Endothelial cell (in vitro differentiated cells): ENCODE results near the gene ZSCAN32. TPM values are rescaled to one million over a fixed set of nuclear protein-coding genes. Genes with fewer than 3 reads are reported as not detected.

ENCODE experiments used
- DNase-seq: peaks from one replicate; pipeline ENCODE4 v3.0.0; 2021; ENCODE audit warnings: low spot score
- H3K27ac Mint-ChIP-seq: one replicate; pipeline ENCODE4 v1.8.0; 2021; ENCODE audit warnings: mixed read lengths, inconsistent platforms; ENCODE audit not compliant: unreplicated experiment
- H3K27me3 Mint-ChIP-seq: one replicate; pipeline ENCODE4 v1.8.0; 2021; ENCODE audit warnings: mild to moderate bottlenecking, moderate library complexity, mixed read lengths, inconsistent platforms; ENCODE audit not compliant: unreplicated experiment
- H3K36me3 Mint-ChIP-seq: one replicate; pipeline ENCODE4 v1.8.0; 2021; ENCODE audit warnings: mild to moderate bottlenecking, low read depth, mixed read lengths, inconsistent platforms; ENCODE audit not compliant: unreplicated experiment
- H3K4me1 Mint-ChIP-seq: one replicate; pipeline ENCODE4 v1.8.0; 2021; ENCODE audit warnings: mild to moderate bottlenecking, mixed read lengths, inconsistent platforms; ENCODE audit not compliant: unreplicated experiment
- H3K4me3 Mint-ChIP-seq: one replicate; pipeline ENCODE4 v1.8.0; 2021; ENCODE audit warnings: mild to moderate bottlenecking, mixed read lengths, inconsistent platforms; ENCODE audit not compliant: unreplicated experiment
- H3K9me3 Mint-ChIP-seq: one replicate; pipeline ENCODE4 v1.8.0; 2021; ENCODE audit warnings: mixed read lengths, inconsistent platforms; ENCODE audit not compliant: unreplicated experiment
- total RNA-seq: library from RNA; stranded (reverse); fragmentation: NEBNext Ultra II Directional; extraction: Animal tissue kit (Norgen Biotek cat#: 25700); gene quantifications from one replicate; pipeline ENCODE4 v1.2.1, GENCODE V29; 2021; ENCODE audit not compliant: unreplicated experiment
- TF ChIP-seq, protein P1 (sequence below): fragments of 200-600 bp; sonication (generic); IDR thresholded peaks from one replicate; pipeline ENCODE4 v1.5.0; 2021; ENCODE audit warnings: antibody characterized with exemption; ENCODE audit not compliant: unreplicated experiment

The ZSCAN32 gene
- total RNA-seq, 1 donor from 2014 or later, result 16.6 TPM

DNA sequence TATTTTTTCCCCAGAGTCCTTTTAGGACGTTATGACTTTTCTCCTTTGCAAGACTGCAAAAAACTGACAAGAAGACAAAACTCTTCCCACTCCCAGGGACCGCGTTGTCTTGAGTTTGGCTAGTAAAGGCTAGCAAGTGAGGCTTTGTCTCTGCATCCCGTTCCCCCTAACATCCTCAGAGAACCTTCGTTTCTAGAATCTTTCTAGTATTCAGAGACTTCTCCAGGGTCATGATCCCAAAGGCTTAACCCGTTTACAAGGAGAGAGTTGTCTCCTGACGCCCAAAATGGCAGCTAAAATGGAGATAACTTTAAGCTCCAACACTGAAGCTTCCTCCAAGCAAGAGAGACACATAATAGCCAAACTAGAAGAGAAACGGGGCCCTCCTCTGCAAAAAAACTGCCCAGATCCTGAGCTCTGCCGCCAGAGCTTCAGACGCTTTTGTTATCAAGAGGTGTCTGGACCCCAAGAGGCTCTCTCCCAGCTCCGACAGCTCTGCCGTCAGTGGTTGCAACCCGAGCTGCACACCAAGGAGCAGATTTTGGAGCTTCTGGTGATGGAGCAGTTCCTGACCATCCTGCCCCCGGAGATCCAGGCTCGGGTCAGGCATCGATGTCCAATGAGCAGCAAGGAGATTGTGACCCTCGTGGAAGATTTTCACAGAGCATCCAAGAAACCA, 1.1 kb upstream of the ZSCAN32 start:
- peak; percentile 6 for DNase-seq
- peak overlapping the region; percentile 97 for H3K4me3 Mint-ChIP-seq
- peaks cover 70% of the 10 kb centered on the region for H3K36me3 Mint-ChIP-seq
- H3K27me3 Mint-ChIP-seq, result peaks cover 8% of the 10 kb centered on the region
- peaks cover 6% of the 10 kb centered on the region for H3K9me3 Mint-ChIP-seq
- TF ChIP-seq, protein P1, sequence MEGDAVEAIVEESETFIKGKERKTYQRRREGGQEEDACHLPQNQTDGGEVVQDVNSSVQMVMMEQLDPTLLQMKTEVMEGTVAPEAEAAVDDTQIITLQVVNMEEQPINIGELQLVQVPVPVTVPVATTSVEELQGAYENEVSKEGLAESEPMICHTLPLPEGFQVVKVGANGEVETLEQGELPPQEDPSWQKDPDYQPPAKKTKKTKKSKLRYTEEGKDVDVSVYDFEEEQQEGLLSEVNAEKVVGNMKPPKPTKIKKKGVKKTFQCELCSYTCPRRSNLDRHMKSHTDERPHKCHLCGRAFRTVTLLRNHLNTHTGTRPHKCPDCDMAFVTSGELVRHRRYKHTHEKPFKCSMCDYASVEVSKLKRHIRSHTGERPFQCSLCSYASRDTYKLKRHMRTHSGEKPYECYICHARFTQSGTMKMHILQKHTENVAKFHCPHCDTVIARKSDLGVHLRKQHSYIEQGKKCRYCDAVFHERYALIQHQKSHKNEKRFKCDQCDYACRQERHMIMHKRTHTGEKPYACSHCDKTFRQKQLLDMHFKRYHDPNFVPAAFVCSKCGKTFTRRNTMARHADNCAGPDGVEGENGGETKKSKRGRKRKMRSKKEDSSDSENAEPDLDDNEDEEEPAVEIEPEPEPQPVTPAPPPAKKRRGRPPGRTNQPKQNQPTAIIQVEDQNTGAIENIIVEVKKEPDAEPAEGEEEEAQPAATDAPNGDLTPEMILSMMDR, result no peak
- peaks cover 16% of the 10 kb centered on the region for H3K4me1 Mint-ChIP-seq
- peak overlapping the region; percentile 78 for H3K27ac Mint-ChIP-seq

DNA sequence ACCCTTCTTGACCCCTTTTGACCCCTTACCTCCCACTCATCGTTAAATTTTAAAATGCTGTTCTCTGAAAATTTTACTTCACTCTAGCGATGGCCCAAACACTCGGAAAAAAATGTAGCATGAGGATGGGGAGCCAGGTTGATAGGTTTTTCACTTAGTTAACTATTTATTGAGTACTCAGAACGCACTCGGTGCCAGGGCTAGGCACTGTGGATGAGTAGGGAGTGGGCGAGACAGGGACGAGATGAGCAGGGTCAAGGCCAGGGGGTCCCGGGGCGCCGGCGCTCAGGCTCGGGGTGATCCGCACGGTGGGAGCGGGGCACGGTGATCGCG, 392 bp downstream of the ZSCAN32 start:
- peaks cover 9% of the 10 kb centered on the region for H3K27me3 Mint-ChIP-seq
- peaks cover 67% of the 10 kb centered on the region for H3K36me3 Mint-ChIP-seq
- DNase-seq, result no peak
- H3K4me1 Mint-ChIP-seq, result peaks cover 20% of the 10 kb centered on the region
- peak overlapping the region; percentile 96 for H3K4me3 Mint-ChIP-seq
- TF ChIP-seq, protein P1, result no peak
- peak overlapping the region; percentile 79 for H3K27ac Mint-ChIP-seq
- peaks cover 6% of the 10 kb centered on the region for H3K9me3 Mint-ChIP-seq

DNA sequence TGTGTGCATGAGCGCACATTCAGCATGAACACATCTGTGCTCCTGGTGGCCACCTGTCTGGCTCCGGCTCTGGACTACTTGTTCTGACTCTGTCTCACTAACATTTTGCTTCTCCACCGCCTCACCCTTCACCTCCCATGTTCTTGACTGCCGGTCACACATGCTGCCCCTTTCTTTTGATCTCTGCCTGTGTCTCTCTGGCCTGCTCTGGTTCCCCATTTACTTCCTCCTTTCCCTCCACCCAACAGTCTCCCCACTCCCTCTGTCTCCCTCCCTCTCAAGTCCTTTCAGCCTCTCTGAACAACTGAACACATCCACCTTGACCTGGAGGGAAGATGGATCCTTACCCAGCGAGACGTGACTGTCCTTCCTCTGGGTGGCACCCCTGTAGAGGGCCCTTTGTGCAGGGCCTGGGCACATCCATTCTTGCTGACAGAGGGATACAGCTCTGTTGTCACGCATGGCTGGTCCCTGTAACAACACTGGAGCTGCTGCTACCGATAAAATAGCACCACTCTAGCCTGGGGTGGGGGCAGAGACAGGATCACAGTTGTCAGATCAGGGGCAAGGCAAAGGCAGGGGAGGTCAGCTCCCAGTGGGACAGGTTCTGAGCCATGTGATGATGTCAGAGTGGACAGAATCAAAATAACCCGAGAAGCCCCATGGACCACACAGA, 11.0 kb downstream of the ZSCAN32 start:
- H3K4me1 Mint-ChIP-seq, result no peaks in the 10 kb centered on the region
- H3K4me3 Mint-ChIP-seq, result peak overlapping the region; percentile 63
- H3K36me3 Mint-ChIP-seq, result peaks cover 70% of the 10 kb centered on the region
- no peak overlapping the region for H3K27ac Mint-ChIP-seq
- DNase-seq, result no peak
- TF ChIP-seq, protein P1, result no peak
- H3K9me3 Mint-ChIP-seq, result peaks cover 16% of the 10 kb centered on the region
- peaks cover 5% of the 10 kb centered on the region for H3K27me3 Mint-ChIP-seq

DNA sequence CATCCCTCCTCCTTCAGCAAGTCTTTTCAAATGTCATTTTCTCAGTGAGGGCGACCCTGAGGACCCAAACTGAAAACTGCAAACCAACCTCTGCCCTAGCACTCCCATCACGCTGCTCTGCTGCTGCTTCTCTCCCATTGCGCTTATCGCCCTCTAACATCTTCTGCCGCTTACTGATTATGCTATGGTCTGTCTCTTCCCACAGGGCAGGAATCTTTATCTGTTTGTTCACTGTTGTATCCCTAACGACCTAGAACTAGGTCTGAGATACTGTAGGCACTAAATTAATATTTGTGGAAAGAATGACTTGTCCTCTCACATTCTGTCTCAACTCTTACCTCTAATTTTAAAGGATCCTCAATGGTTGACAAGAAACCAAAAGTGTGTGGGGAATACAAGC, 12.5 kb downstream of the ZSCAN32 start:
- TF ChIP-seq, protein P1, result no peak
- DNase-seq, result no peak
- H3K36me3 Mint-ChIP-seq, result peaks cover 73% of the 10 kb centered on the region
- H3K4me1 Mint-ChIP-seq, result no peaks in the 10 kb centered on the region
- peaks cover 12% of the 10 kb centered on the region for H3K27me3 Mint-ChIP-seq
- no peak overlapping the region for H3K27ac Mint-ChIP-seq
- peaks cover 29% of the 10 kb centered on the region for H3K9me3 Mint-ChIP-seq
- H3K4me3 Mint-ChIP-seq, result peak overlapping the region; percentile 40

DNA sequence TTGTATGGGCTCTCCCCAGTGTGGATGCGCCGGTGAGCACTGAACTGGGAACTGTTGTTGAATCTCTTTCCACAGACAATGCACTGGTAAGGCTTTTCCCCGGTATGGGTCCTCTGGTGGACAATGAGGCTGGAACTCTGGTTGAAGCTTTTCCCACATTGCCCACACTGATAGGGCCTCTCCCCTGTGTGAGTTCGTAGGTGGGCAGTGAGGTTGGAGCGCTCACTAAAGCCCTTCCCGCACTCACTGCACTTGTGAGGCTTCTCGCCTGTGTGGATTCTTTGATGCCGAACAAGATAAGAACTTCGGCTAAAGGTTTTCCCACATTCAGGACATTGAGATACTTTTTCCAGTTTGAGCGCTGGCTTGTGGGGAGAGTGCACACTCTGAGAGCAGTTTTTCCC, 17.8 kb downstream of the ZSCAN32 start:
- Mint-ChIP-seq H3K36me3 (peaks cover 81% of the 10 kb centered on the region), H3K27ac (no peak overlapping the region), H3K4me1 (no peaks in the 10 kb centered on the region), H3K4me3 (peak overlapping the region; percentile 42), H3K9me3 (peaks cover 53% of the 10 kb centered on the region), H3K27me3 (peaks cover 13% of the 10 kb centered on the region)
- DNase-seq, result no peak
- TF ChIP-seq, protein P1, result no peak
